HEK293 (cell line): ENCODE results near the gene EIF4E3.

Source experiments
- CTCF ChIA-PET: fragments of 350-600 bp; formaldehyde crosslinking; extraction: SDS; loops from one replicate; lab custom pipeline; 2021; ENCODE audit warnings: antibody characterized with exemption; lab: Yijun Ruan, JAX
- POLR2A ChIA-PET: fragments of 300-600 bp; formaldehyde crosslinking; extraction: SDS; loops from one replicate; lab custom pipeline; 2020; ENCODE audit warnings: antibody characterized with exemption, inconsistent platforms; lab: Yijun Ruan, JAX
- H3K27ac ChIP-seq: fragments of 200-500 bp; sonication (Bioruptor generic); 2 replicates; pipeline ENCODE4 v1.5.1; 2014; ENCODE audit warnings: low read depth, low read length, control low read depth, inconsistent platforms; ENCODE audit errors: extremely low read depth
- H3K36me3 ChIP-seq, 2 experiments: fragments of 200-500 bp in 1 of 2; sonication (Bioruptor generic) in 1 of 2; 1 replicate in 1 of 2; 2 replicates in 1 of 2; pipeline ENCODE4 v1.5.1; 2014 to 2017; ENCODE audit warnings: inconsistent platforms in 2 of 2, low read length in 2 of 2; ENCODE audit not compliant: control insufficient read depth in 2 of 2, insufficient read depth in 1 of 2
- H3K4me1 ChIP-seq: fragments of 200-500 bp; sonication (Bioruptor generic); 2 replicates; pipeline ENCODE4 v1.5.1; 2014; ENCODE audit warnings: mild to moderate bottlenecking, low read length, inconsistent platforms; ENCODE audit not compliant: control insufficient read depth, insufficient read depth
- H3K4me3 ChIP-seq: 2 replicates; pipeline ENCODE4 v1.5.1; 2011; ENCODE audit warnings: low read depth, mild to moderate bottlenecking, control low read depth, low read length, moderate library complexity
- H3K9me3 ChIP-seq: fragments of 200-500 bp; sonication (Bioruptor generic); 2 replicates; pipeline ENCODE4 v1.5.1; 2014; ENCODE audit warnings: low read depth, low read length, inconsistent platforms; ENCODE audit not compliant: control insufficient read depth, insufficient read depth
- MEIS1 ChIP-seq: sonication (generic); formaldehyde crosslinking; IDR thresholded peaks from 2 replicates; pipeline ENCODE4 v1.8.1; 2022; ENCODE audit warnings: missing genetic modification reagents, mild to moderate bottlenecking, borderline replicate concordance
- SETDB1 ChIP-seq: IDR thresholded peaks from one replicate; pipeline ENCODE4 v1.6.1; 2017; ENCODE audit warnings: mild to moderate bottlenecking, low read length, moderate library complexity, mixed read lengths; ENCODE audit not compliant: insufficient read length
- YY2 ChIP-seq: fragments of 450-650 bp; formaldehyde crosslinking; IDR thresholded peaks from 2 replicates; pipeline ENCODE4 v1.5.1; 2016; ENCODE audit warnings: missing biosample characterization, missing genetic modification characterization
- ZBTB7A ChIP-seq: fragments of 450-650 bp; formaldehyde crosslinking; IDR thresholded peaks from 2 replicates; pipeline ENCODE4 v1.5.1; 2016; ENCODE audit warnings: low read depth, missing biosample characterization, missing genetic modification characterization
- ZBTB8A ChIP-seq: fragments of 450-650 bp; formaldehyde crosslinking; IDR thresholded peaks from 2 replicates; pipeline ENCODE4 v1.5.1; 2016; ENCODE audit warnings: missing biosample characterization, missing genetic modification characterization
- ZNF140 ChIP-seq: fragments of 450-650 bp; formaldehyde crosslinking; IDR thresholded peaks from 2 replicates; pipeline ENCODE4 v1.5.1; 2016; ENCODE audit warnings: missing biosample characterization, missing genetic modification characterization
- ZNF155 ChIP-seq: fragments of 450-650 bp; formaldehyde crosslinking; IDR thresholded peaks from 2 replicates; pipeline ENCODE4 v1.5.1; 2016; ENCODE audit warnings: missing biosample characterization, missing genetic modification characterization
- ZNF169 ChIP-seq: fragments of 450-650 bp; formaldehyde crosslinking; IDR thresholded peaks from 2 replicates; pipeline ENCODE4 v1.5.1; 2016; ENCODE audit warnings: missing biosample characterization, missing genetic modification characterization
- ZNF221 ChIP-seq: fragments of 450-650 bp; formaldehyde crosslinking; IDR thresholded peaks from 2 replicates; pipeline ENCODE4 v1.5.1; 2017; ENCODE audit warnings: missing biosample characterization, missing genetic modification characterization, borderline replicate concordance
- ZNF335 ChIP-seq: fragments of 450-650 bp; formaldehyde crosslinking; conservative IDR thresholded peaks from 2 replicates; pipeline ENCODE4 v1.5.1; 2016; ENCODE audit warnings: missing biosample characterization, missing genetic modification characterization
- ZNF404 ChIP-seq: fragments of 450-650 bp; formaldehyde crosslinking; IDR thresholded peaks from 2 replicates; pipeline ENCODE4 v1.5.1; 2017; ENCODE audit warnings: missing biosample characterization, missing genetic modification characterization
- ZNF548 ChIP-seq: fragments of 450-650 bp; formaldehyde crosslinking; IDR thresholded peaks from 2 replicates; pipeline ENCODE4 v1.5.1; 2016; ENCODE audit warnings: missing biosample characterization, missing genetic modification characterization
- ZNF549 ChIP-seq: fragments of 450-650 bp; IDR thresholded peaks from 2 replicates; pipeline ENCODE4 v1.5.1; 2018; ENCODE audit warnings: missing biosample characterization, missing genetic modification characterization, mild to moderate bottlenecking, inconsistent platforms, moderate library complexity
- ZNF561 ChIP-seq: fragments of 450-650 bp; IDR thresholded peaks from 2 replicates; pipeline ENCODE4 v1.5.1; 2018; ENCODE audit warnings: missing biosample characterization, missing genetic modification characterization, borderline replicate concordance
- ZNF670 ChIP-seq: fragments of 450-650 bp; formaldehyde crosslinking; IDR thresholded peaks from 2 replicates; pipeline ENCODE4 v1.5.1; 2016; ENCODE audit warnings: missing biosample characterization, missing genetic modification characterization, low read depth
- ZNF707 ChIP-seq: fragments of 450-650 bp; formaldehyde crosslinking; IDR thresholded peaks from 2 replicates; pipeline ENCODE4 v1.5.1; 2016; ENCODE audit warnings: missing biosample characterization, missing genetic modification characterization
- ZNF792 ChIP-seq: fragments of 450-650 bp; formaldehyde crosslinking; IDR thresholded peaks from 2 replicates; pipeline ENCODE4 v1.5.1; 2016; ENCODE audit warnings: missing biosample characterization, missing genetic modification characterization
- ZNF837 ChIP-seq: fragments of 450-650 bp; formaldehyde crosslinking; IDR thresholded peaks from 2 replicates; pipeline ENCODE4 v1.5.1; 2016; ENCODE audit warnings: missing biosample characterization, missing genetic modification characterization
- ZSCAN23 ChIP-seq: fragments of 450-650 bp; formaldehyde crosslinking; IDR thresholded peaks from 2 replicates; pipeline ENCODE4 v1.5.1; 2016; ENCODE audit warnings: missing biosample characterization, missing genetic modification characterization
- TF ChIP-seq, protein P1 (sequence below): fragments of 450-650 bp; formaldehyde crosslinking; IDR thresholded peaks from 2 replicates; pipeline ENCODE4 v1.5.1; 2017; ENCODE audit warnings: missing biosample characterization, missing genetic modification characterization
- TF ChIP-seq, protein P2 (sequence below): fragments of 450-650 bp; formaldehyde crosslinking; IDR thresholded peaks from 2 replicates; pipeline ENCODE4 v1.5.1; 2016; ENCODE audit warnings: missing biosample characterization, missing genetic modification characterization
- TF ChIP-seq, protein P3 (sequence below): fragments of 450-650 bp; formaldehyde crosslinking; IDR thresholded peaks from 2 replicates; pipeline ENCODE4 v1.5.1; 2016; ENCODE audit warnings: missing biosample characterization, missing genetic modification characterization
- TF ChIP-seq, protein P4 (sequence below): fragments of 450-650 bp; formaldehyde crosslinking; IDR thresholded peaks from 2 replicates; pipeline ENCODE4 v1.5.1; 2017; ENCODE audit warnings: missing biosample characterization, missing genetic modification characterization

The EIF4E3 gene

DNA sequence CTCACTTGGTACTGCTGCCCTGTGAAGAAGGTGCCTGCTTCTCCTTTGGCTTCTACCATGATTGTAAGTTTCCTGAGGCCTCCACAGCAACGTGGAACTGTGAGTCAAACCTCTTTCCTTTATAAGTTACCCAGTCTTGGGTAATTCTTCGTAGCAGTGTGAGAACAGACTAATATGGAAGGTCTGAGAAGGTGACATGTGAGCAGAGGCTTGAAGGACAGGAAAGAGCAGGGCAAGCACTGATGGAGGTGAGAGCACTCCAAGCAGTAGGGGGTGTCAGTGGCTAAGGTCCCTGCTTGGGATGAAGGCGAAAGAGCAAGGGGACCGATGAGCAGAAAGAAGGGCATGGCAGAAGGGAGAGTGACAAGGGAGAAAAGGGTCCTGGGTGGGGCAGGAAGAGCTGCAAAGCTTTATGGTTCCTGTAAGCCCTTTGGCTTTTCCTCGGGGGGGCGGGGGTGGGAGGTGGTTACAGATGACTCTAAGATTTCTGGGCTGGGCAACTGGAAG, 3.5 kb downstream of the EIF4E3 start:
- H3K4me3 ChIP-seq: no peak overlapping the region
- H3K36me3 ChIP-seq: no peaks in the 10 kb centered on the region
- POLR2A ChIA-PET: no interaction called here
- no peak overlapping the region for H3K27ac ChIP-seq
- no peaks in the 10 kb centered on the region for H3K9me3 ChIP-seq
- no peak for TF ChIP-seq ZNF707 (tag by site-specific recombination)
- no peak for TF ChIP-seq ZNF404 (tag by site-specific recombination)
- TF ChIP-seq, protein P1, sequence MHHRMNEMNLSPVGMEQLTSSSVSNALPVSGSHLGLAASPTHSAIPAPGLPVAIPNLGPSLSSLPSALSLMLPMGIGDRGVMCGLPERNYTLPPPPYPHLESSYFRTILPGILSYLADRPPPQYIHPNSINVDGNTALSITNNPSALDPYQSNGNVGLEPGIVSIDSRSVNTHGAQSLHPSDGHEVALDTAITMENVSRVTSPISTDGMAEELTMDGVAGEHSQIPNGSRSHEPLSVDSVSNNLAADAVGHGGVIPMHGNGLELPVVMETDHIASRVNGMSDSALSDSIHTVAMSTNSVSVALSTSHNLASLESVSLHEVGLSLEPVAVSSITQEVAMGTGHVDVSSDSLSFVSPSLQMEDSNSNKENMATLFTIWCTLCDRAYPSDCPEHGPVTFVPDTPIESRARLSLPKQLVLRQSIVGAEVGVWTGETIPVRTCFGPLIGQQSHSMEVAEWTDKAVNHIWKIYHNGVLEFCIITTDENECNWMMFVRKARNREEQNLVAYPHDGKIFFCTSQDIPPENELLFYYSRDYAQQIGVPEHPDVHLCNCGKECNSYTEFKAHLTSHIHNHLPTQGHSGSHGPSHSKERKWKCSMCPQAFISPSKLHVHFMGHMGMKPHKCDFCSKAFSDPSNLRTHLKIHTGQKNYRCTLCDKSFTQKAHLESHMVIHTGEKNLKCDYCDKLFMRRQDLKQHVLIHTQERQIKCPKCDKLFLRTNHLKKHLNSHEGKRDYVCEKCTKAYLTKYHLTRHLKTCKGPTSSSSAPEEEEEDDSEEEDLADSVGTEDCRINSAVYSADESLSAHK (tag by site-specific recombination): no peak
- TF ChIP-seq SETDB1: no peak
- no peaks in the 10 kb centered on the region for H3K4me1 ChIP-seq
- CTCF ChIA-PET: interaction anchor here (1.3 kb wide), 1 partner anchor 11 kb away, joined by 4 read pairs; no protein-coding TSS in a partner anchor

DNA sequence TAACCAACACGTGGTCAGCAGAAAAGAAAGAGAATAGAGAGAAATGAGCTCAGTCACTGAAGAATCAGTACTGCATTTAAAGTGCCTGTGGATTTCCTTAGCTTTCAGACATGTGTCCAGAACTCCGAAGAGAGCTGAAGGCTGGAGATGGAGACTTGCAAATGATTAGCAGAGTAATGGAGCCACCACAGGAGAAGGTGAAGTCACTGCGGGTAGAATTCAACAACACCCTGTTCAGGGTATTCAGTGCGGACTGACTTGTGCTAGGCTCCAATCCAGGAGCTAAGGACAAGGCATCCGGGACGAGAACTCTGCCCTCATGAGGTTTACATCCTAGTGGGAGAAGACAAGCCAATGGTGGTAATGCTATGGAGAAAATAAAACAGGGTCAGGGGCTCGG, 4.2 kb downstream of the EIF4E3 start:
- POLR2A ChIA-PET: no interaction called here
- TF ChIP-seq ZBTB7A (tag by site-specific recombination) (no peak), ZNF837 (no peak), YY2 (tag by site-specific recombination) (no peak), ZNF155 (tag by site-specific recombination) (no peak), ZSCAN23 (no peak), ZNF561 (tag by site-specific recombination) (no peak), ZBTB8A (no peak), ZNF140 (tag by site-specific recombination) (no peak), ZNF549 (tag by site-specific recombination) (no peak), ZNF670 (no peak), ZNF792 (tag by site-specific recombination) (no peak), MEIS1 (CRISPR knock-in tag) (no peak), ZNF169 (tag by site-specific recombination) (no peak), ZNF221 (tag by site-specific recombination) (no peak), ZNF335 (tag by site-specific recombination) (no peak), ZNF548 (tag by site-specific recombination) (no peak)
- TF ChIP-seq, protein P2, sequence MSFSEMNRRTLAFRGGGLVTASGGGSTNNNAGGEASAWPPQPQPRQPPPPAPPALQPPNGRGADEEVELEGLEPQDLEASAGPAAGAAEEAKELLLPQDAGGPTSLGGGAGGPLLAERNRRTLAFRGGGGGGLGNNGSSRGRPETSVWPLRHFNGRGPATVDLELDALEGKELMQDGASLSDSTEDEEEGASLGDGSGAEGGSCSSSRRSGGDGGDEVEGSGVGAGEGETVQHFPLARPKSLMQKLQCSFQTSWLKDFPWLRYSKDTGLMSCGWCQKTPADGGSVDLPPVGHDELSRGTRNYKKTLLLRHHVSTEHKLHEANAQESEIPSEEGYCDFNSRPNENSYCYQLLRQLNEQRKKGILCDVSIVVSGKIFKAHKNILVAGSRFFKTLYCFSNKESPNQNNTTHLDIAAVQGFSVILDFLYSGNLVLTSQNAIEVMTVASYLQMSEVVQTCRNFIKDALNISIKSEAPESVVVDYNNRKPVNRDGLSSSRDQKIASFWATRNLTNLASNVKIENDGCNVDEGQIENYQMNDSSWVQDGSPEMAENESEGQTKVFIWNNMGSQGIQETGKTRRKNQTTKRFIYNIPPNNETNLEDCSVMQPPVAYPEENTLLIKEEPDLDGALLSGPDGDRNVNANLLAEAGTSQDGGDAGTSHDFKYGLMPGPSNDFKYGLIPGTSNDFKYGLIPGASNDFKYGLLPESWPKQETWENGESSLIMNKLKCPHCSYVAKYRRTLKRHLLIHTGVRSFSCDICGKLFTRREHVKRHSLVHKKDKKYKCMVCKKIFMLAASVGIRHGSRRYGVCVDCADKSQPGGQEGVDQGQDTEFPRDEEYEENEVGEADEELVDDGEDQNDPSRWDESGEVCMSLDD: no peak
- TF ChIP-seq, protein P3, sequence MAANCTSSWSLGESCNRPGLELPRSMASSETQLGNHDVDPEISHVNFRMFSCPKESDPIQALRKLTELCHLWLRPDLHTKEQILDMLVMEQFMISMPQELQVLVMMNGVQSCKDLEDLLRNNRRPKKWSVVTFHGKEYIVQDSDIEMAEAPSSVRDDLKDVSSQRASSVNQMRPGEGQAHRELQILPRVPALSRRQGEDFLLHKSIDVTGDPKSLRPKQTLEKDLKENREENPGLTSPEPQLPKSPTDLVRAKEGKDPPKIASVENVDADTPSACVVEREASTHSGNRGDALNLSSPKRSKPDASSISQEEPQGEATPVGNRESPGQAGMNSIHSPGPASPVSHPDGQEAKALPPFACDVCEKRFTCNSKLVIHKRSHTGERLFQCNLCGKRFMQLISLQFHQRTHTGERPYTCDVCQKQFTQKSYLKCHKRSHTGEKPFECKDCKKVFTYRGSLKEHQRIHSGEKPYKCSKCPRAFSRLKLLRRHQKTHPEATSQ (tag by site-specific recombination): no peak
- TF ChIP-seq, protein P4, sequence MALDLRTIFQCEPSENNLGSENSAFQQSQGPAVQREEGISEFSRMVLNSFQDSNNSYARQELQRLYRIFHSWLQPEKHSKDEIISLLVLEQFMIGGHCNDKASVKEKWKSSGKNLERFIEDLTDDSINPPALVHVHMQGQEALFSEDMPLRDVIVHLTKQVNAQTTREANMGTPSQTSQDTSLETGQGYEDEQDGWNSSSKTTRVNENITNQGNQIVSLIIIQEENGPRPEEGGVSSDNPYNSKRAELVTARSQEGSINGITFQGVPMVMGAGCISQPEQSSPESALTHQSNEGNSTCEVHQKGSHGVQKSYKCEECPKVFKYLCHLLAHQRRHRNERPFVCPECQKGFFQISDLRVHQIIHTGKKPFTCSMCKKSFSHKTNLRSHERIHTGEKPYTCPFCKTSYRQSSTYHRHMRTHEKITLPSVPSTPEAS (tag by site-specific recombination): no peak
- CTCF ChIA-PET: interaction anchor here (0.6 to 1.3 kb wide), 3 partner anchors 9 to 272 kb away, joined by 3 to 6 read pairs (median 4); no protein-coding TSS in a partner anchor

More for the DNA sequence above, 4.2 kb downstream of the EIF4E3 start:
- Histone ChIP-seq H3K9me3 (no peaks in the 10 kb centered on the region), H3K4me1 (no peaks in the 10 kb centered on the region), H3K27ac (no peak overlapping the region), H3K4me3 (no peak overlapping the region), H3K36me3 (no peaks in the 10 kb centered on the region)
